Kidney (tissue), 14 donors: ENCODE results near the gene GADD45A. TPM values are rescaled to one million over a fixed set of nuclear protein-coding genes. Genes with fewer than 3 reads are reported as not detected.

Experiments
- DNase-seq, 5 donors: peaks; one replicate each; pipeline ENCODE4 v3.0.0-alpha.2; 2013 to 2020
- FAIRE-seq: peaks from 2 replicates; lab custom pipeline; 2012; peaks lifted over from hg19 to GRCh38; lab: Jason Lieb, UNC
- H3K27ac ChIP-seq, 2 donors: one replicate each; pipeline ENCODE4 v1.7.0; 2013; ENCODE audit warnings: low read depth in 2 of 2, low read length in 2 of 2, inconsistent platforms in 1 of 2
- H3K27me3 ChIP-seq: one replicate; pipeline ENCODE4 v1.7.1; 2013; ENCODE audit warnings: low read length, inconsistent platforms; ENCODE audit not compliant: control insufficient read depth, insufficient read depth
- H3K36me3 ChIP-seq, 3 donors: one replicate each; pipeline versions ENCODE4 v1.7.0 to v1.7.1; 2013; ENCODE audit warnings: low read length in 3 of 3, control low read depth in 1 of 3, inconsistent platforms in 1 of 3; ENCODE audit not compliant: insufficient read depth in 3 of 3, control insufficient read depth in 2 of 3
- H3K4me1 ChIP-seq, 3 donors: one replicate each; pipeline versions ENCODE4 v1.7.0 to v1.7.1; 2013; ENCODE audit warnings: low read length in 3 of 3, inconsistent platforms in 1 of 3, low read depth in 1 of 3; ENCODE audit not compliant: control insufficient read depth in 2 of 3, insufficient read depth in 2 of 3
- H3K4me3 ChIP-seq, 3 donors: one replicate each; pipeline versions ENCODE4 v1.7.0 to v1.8.1; 2013; ENCODE audit warnings: low read length in 3 of 3, control low read depth in 1 of 3, inconsistent platforms in 1 of 3
- H3K9ac ChIP-seq, 3 donors: one replicate each; pipeline versions ENCODE4 v1.7.0 to v1.7.1; 2013; ENCODE audit warnings: low read length in 3 of 3, control low read depth in 1 of 3, inconsistent platforms in 1 of 3
- H3K9me3 ChIP-seq, 3 donors: one replicate each; pipeline versions ENCODE4 v1.7.0 to v1.7.1; 2013; ENCODE audit warnings: low read length in 3 of 3, control low read depth in 1 of 3, inconsistent platforms in 1 of 3; ENCODE audit not compliant: control insufficient read depth in 2 of 3, insufficient read depth in 1 of 3
- intact Hi-C: fragments of 100-400 bp; cut with DNase I; formaldehyde crosslinking; loops from one replicate; pipeline ENCODE4 v1.11.1; 2022
- polyA plus RNA-seq: library from polyadenylated mRNA; stranded (reverse); fragments of 350-450 nt; fragmentation: Illumina TruSeq; extraction: RNeasy Lipid Tissue Mini Kit (QIAGEN cat#74804); gene quantifications from one replicate; pipeline ENCODE4 v1.2.3, GENCODE V29; 2014; ENCODE audit warnings: low read depth, low replicate concordance; ENCODE audit not compliant: insufficient read depth
- total RNA-seq: library from RNA; stranded (reverse); fragmentation: NEBNext Ultra II Directional; extraction: Animal tissue kit (Norgen Biotek cat#: 25700); gene quantifications from one replicate; pipeline ENCODE4 v1.2.1, GENCODE V29; 2021
- TF ChIP-seq, protein P1 (sequence below): IDR thresholded peaks from 3 replicates; pipeline ENCODE4 v1.5.1; 2012; ENCODE audit warnings: mild to moderate bottlenecking, moderate library complexity, borderline replicate concordance; ENCODE audit not compliant: insufficient read depth; ENCODE audit errors: extremely low read depth
- donor health status: control.
- donor health status: control.
- donor health status: control.
- donor health status: control.
- donor health status: control.
- donor health status: DM: yes; HTN: yes; CAD: no.
- donor health status: Normal renal cell carcinoma (clear cell type).

GADD45A gene
- total and polyA plus RNA-seq, 2 donors from 2014 or later: 85.6 to 218 TPM

DNA sequence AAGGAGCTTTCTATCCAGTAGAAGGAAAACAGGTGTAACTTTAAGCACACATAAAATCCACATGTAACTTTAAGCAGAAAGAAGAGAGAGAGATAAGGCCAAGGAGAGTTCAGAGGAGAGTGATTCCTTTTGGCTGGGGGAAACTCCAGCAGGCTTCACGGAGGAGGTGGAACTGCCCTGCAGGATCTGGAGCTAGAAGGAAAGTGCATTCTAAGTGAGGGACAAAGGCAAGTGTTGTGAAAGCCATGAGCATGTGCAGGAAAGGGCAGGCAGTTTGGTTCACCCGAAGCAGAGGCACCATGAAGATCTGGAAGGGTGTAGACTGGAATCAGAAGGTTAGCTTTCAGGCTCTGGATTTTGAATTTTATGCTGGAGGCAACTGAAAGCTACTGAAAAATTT lies 46.3 kb downstream of the GADD45A start:
- Histone ChIP-seq H3K36me3 (no peaks in the 10 kb centered on the region), H3K27me3 (no peaks in the 10 kb centered on the region), H3K4me1 (peaks cover 0 to 9% (median 8%) of the 10 kb centered on the region in 3 donors), H3K27ac (no peak overlapping the region), H3K9me3 (no peaks in the 10 kb centered on the region), H3K4me3 (no peak overlapping the region), H3K9ac (no peak overlapping the region)
- FAIRE-seq (no peak), DNase-seq (no peak)
- intact Hi-C loops: no loop called here
- TF ChIP-seq, protein P1, sequence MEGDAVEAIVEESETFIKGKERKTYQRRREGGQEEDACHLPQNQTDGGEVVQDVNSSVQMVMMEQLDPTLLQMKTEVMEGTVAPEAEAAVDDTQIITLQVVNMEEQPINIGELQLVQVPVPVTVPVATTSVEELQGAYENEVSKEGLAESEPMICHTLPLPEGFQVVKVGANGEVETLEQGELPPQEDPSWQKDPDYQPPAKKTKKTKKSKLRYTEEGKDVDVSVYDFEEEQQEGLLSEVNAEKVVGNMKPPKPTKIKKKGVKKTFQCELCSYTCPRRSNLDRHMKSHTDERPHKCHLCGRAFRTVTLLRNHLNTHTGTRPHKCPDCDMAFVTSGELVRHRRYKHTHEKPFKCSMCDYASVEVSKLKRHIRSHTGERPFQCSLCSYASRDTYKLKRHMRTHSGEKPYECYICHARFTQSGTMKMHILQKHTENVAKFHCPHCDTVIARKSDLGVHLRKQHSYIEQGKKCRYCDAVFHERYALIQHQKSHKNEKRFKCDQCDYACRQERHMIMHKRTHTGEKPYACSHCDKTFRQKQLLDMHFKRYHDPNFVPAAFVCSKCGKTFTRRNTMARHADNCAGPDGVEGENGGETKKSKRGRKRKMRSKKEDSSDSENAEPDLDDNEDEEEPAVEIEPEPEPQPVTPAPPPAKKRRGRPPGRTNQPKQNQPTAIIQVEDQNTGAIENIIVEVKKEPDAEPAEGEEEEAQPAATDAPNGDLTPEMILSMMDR: no peak

DNA sequence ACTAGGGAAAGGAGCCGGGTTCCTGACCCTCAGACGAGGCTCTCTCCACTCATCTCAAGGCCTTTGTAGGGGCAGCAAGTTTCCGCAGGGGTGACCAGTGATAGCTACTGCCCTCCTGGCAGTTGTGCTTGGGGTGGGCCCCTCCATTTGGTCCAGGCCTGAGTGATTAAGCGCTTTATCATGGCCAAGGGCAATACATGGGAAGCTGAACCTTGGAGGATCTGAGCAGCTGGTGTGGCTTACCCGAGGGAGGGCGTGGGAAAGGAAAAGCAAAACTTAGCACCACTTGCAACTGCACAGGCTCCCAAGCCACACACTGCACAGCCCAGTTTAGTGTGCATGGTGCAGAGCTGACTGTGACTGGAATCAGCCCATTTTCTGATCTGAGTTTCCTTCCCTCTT lies 47.8 kb downstream of the GADD45A start:
- intact Hi-C loops: no loop called here
- no peaks in the 10 kb centered on the region for H3K36me3 ChIP-seq
- no peak overlapping the region for H3K9ac ChIP-seq
- no peaks in the 10 kb centered on the region for H3K27me3 ChIP-seq
- H3K4me3 ChIP-seq: no peak overlapping the region
- TF ChIP-seq, protein P1: no peak
- peaks cover 0 to 16% (median 14%) of the 10 kb centered on the region in 3 donors for H3K4me1 ChIP-seq
- DNase-seq (peak in 2 of 5 donors; percentile 17 to 44), FAIRE-seq (no peak)
- no peaks in the 10 kb centered on the region for H3K9me3 ChIP-seq
- no peak overlapping the region for H3K27ac ChIP-seq

DNA sequence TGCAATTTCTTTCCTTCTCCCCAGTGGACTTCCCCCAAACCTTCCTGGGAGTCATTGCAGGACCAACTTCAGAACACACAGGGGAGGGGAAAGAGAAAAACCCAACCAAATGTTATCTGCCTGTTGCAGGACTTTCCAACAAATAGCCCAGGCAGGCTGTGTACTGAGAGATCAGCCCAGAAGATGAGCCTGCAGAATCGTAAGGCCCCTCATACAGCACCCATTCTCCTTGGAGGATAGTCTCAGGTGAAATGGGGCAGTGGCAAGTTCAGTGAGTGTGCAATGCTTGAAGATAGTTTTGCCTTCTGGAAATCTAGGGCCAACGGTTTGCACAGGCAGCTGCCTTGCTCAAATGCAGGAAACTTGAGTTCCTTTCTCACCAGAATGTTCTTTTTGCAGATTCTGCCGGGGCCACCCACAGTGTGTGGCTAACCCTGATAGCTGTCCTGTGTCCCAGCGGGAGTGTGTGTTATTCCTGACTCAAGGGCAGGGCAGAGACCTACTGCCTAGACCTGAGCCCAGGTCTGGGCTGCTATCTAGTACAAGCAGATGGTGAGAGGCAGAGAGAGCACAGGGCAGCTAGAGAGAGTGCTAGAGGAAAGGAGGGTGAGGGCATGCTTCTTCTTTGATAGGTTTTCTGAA lies 48.8 kb downstream of the GADD45A start:
- Histone ChIP-seq H3K27me3 (no peaks in the 10 kb centered on the region), H3K36me3 (no peaks in the 10 kb centered on the region), H3K27ac (no peak overlapping the region), H3K4me3 (no peak overlapping the region), H3K4me1 (peaks cover 0 to 16% (median 14%) of the 10 kb centered on the region in 3 donors), H3K9ac (no peak overlapping the region), H3K9me3 (no peaks in the 10 kb centered on the region)
- no peak for DNase-seq
- TF ChIP-seq, protein P1: no peak
- intact Hi-C loops: no loop called here
- no peak for FAIRE-seq

DNA sequence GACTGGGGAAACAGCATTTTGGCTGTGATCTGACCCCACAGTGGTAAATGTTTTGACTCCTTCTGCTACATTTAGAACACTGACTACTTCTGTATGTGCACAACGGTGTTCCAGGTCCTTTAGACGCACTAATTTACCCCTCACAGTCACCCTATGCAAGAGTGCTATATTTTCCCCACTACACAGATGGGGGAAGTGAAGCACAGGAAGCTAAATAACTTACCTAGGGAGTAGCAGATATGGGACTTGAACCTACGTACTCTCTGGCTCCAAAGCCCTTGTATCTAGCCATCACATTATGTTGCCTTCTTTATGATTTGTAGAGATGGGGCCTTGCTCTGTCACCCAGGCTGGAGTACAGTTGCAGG lies 49.3 kb downstream of the GADD45A start:
- Histone ChIP-seq H3K4me1 (peaks cover 0 to 16% (median 14%) of the 10 kb centered on the region in 3 donors), H3K27ac (no peak overlapping the region), H3K9me3 (no peaks in the 10 kb centered on the region), H3K4me3 (no peak overlapping the region), H3K9ac (no peak overlapping the region), H3K36me3 (no peaks in the 10 kb centered on the region), H3K27me3 (no peaks in the 10 kb centered on the region)
- TF ChIP-seq, protein P1: no peak
- no peak for DNase-seq
- FAIRE-seq: no peak
- intact Hi-C loops: no loop called here
